8988T (cell line): ENCODE results near the gene SNRPE.
"Not testable (repeated sequence)": the region's sequence is repeated elsewhere in the genome, so short reads cannot be mapped to it uniquely, and the experiment has no call there.

ENCODE experiments used
- DNase-seq: peaks from one replicate; pipeline ENCODE4 v3.0.0; 2011

SNRPE gene

GRCh38 chr1:203861379-203862184 is at the start of gene SNRPE:
SNRPE (plus strand) TSS chr1:203861599; CDS start chr1:203861660, 61 bp downstream.
- DNase-seq: peak; percentile 63

- no peak for DNase-seq
Measured at GRCh38 chr1:203813581-203814341, 47.6 kb upstream of the SNRPE start.

GRCh38 chr1:203818399-203818798 is 43.0 kb upstream of the SNRPE start:
- DNase-seq: no peak

GRCh38 chr1:203823306-203823705 is 38.1 kb upstream of the SNRPE start:
- no peak for DNase-seq

- no peak for DNase-seq
Measured at GRCh38 chr1:203826175-203826574, 35.2 kb upstream of the SNRPE start.

GRCh38 chr1:203828002-203828401 is 33.4 kb upstream of the SNRPE start:
- no peak for DNase-seq

GRCh38 chr1:203828503-203828902 is 32.9 kb upstream of the SNRPE start:
- no peak for DNase-seq

GRCh38 chr1:203829247-203829646 is 32.2 kb upstream of the SNRPE start:
- DNase-seq: not testable (repeated sequence)

GRCh38 chr1:203835476-203835875 is 25.9 kb upstream of the SNRPE start:
- no peak for DNase-seq

GRCh38 chr1:203839081-203839480 is 22.3 kb upstream of the SNRPE start:
- DNase-seq: no peak

GRCh38 chr1:203840208-203840808 is 21.1 kb upstream of the SNRPE start:
- no peak for DNase-seq

GRCh38 chr1:203842559-203842876 is 18.9 kb upstream of the SNRPE start:
- DNase-seq: no peak

GRCh38 chr1:203843435-203843834 is 18.0 kb upstream of the SNRPE start:
- no peak for DNase-seq

GRCh38 chr1:203853112-203853511 is 8.3 kb upstream of the SNRPE start:
- not testable (repeated sequence) for DNase-seq

GRCh38 chr1:203858055-203858454 is 3.3 kb upstream of the SNRPE start:
- DNase-seq: no peak

GRCh38 chr1:203858975-203859374 is 2.4 kb upstream of the SNRPE start:
- no peak for DNase-seq

GRCh38 chr1:203860396-203861025 is 888 bp upstream of the SNRPE start:
- DNase-seq: no peak

- no peak for DNase-seq
Measured at GRCh38 chr1:203867802-203868201, 6.4 kb downstream of the SNRPE start.

GRCh38 chr1:203870245-203870644 is 8.8 kb downstream of the SNRPE start:
- DNase-seq: no peak

- peak; percentile 42 for DNase-seq
Measured at GRCh38 chr1:203871114-203871880, 9.9 kb downstream of the SNRPE start.

GRCh38 chr1:203873094-203873493 is 11.7 kb downstream of the SNRPE start:
- DNase-seq: no peak

- DNase-seq: no peak
Measured at GRCh38 chr1:203878422-203878821, 17.0 kb downstream of the SNRPE start.

- DNase-seq: no peak
Measured at GRCh38 chr1:203880606-203881005, 19.2 kb downstream of the SNRPE start.
